IPS-18a (cell line): Measurements from ENCODE around the gene AOX1.
"Not testable (repeated sequence)": the region's sequence is repeated elsewhere in the genome, so short reads cannot be mapped to it uniquely, and the experiment has no call there.

Source experiments
- H3K27ac ChIP-seq: one replicate; pipeline ENCODE4 v1.5.1; 2013; ENCODE audit warnings: low read length
- H3K27me3 ChIP-seq: one replicate; pipeline ENCODE4 v1.6.1; 2013; ENCODE audit warnings: mild to moderate bottlenecking, low read length; ENCODE audit not compliant: control insufficient read depth, insufficient read depth
- H3K36me3 ChIP-seq: one replicate; pipeline ENCODE4 v1.6.1; 2013; ENCODE audit warnings: low read depth, low read length; ENCODE audit not compliant: control insufficient read depth
- H3K4me1 ChIP-seq: one replicate; pipeline ENCODE4 v1.6.1; 2013; ENCODE audit warnings: low read depth, low read length; ENCODE audit not compliant: control insufficient read depth
- H3K4me3 ChIP-seq: one replicate; pipeline ENCODE4 v1.5.1; 2013; ENCODE audit warnings: low read length
- H3K9ac ChIP-seq: one replicate; pipeline ENCODE4 v1.6.1; 2013; ENCODE audit warnings: mild to moderate bottlenecking, low read length, moderate library complexity
- H3K9me3 ChIP-seq: one replicate; pipeline ENCODE4 v1.6.1; 2013; ENCODE audit warnings: low read depth, low read length; ENCODE audit not compliant: control insufficient read depth

AOX1 gene

DNA sequence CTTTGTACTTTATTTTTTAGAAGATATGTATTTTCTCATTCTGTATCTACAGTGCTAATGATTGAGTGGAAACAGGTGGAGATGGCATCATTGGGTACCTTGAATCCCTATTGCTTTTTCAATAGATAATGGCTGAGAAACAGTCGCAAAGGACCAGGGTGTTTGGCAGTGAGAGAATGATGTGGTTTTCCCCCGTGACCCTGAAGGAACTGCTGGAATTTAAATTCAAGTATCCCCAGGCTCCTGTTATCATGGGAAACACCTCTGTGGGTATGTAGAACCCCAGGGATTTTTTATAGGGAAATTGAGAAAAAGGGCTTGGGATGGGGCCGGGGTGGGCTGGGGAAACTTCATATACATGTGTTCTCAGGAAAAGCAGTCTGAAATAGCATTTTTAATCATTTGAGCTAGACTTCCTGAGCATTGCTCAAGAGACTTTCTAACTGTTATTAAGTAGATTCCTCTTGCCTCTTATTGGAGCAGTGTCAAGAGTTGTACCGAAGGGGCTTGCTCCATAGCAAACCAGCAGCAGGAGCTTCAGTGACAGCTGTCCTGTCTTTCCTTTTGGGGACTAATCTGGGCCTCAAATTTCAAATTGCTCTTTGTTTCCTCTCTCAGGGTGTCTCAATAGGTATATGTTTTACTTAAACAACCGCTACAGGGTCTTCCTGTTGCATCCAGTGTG is 18.9 kb downstream of the AOX1 start:
- Histone ChIP-seq H3K4me1 (no peaks in the 10 kb centered on the region), H3K27ac (no peak overlapping the region), H3K36me3 (no peaks in the 10 kb centered on the region), H3K9ac (no peak overlapping the region), H3K27me3 (no peaks in the 10 kb centered on the region), H3K4me3 (no peak overlapping the region), H3K9me3 (no peaks in the 10 kb centered on the region)

DNA sequence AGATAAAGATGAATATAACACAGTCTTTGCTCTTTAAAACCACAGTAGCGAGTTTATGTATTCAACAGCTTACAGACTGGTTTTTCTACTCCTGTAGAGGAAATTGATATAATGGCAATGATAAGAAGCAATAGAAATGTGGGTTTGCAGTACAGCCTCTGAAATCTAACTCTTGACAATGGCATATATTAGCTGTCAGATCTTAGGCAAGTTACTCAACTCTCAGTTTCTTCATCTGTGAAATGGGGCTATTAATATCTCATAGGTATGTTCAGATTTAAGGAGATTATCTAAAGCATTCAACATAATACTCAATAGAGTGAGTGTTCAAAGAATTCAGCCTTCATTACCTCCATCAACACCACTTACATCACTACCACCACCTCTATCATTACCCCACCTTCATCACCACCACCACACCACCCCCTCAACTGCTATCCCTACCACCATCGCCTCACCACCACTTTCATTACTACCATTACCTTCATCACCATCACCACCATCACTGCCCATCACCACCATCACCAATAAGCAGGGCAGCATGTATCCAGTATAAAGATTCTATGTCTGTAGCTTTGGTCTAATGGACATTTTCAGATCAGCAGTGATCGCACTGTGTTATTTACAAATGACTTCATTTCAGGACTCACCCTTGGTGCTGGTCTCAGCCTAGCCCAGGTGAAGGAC is 22.7 kb downstream of the AOX1 start:
- Histone ChIP-seq H3K27me3 (no peaks in the 10 kb centered on the region), H3K9me3 (no peaks in the 10 kb centered on the region), H3K9ac (no peak overlapping the region), H3K27ac (no peak overlapping the region), H3K4me1 (no peaks in the 10 kb centered on the region), H3K4me3 (no peak overlapping the region), H3K36me3 (no peaks in the 10 kb centered on the region)

DNA sequence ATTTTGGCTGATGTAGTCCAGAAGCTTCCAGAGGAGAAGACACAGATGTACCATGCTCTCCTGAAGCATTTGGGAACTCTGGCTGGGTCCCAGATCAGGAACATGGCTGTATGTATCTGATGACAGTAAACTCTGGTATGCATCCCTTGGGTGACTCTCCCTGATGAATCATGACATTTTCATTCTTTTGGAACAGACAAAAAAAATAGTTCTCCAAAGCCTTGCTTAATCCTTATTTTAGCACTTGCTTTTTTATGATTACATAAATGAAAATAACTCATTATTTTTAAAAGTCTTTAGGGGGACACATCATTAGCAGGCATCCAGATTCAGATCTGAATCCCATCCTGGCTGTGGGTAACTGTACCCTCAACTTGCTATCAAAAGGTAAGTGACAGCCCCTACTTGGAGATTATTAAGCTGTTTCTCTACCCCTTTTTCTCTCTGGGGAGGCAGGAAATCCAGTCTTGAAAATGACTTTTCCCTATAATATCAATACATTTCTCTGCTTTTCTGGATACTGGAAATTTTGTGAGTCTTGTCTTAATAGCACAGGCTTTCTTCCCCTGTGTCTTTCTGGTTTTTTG is 23.3 kb downstream of the AOX1 start:
- Histone ChIP-seq H3K36me3 (no peaks in the 10 kb centered on the region), H3K4me3 (no peak overlapping the region), H3K9me3 (no peaks in the 10 kb centered on the region), H3K4me1 (no peaks in the 10 kb centered on the region), H3K9ac (no peak overlapping the region), H3K27me3 (no peaks in the 10 kb centered on the region), H3K27ac (no peak overlapping the region)

DNA sequence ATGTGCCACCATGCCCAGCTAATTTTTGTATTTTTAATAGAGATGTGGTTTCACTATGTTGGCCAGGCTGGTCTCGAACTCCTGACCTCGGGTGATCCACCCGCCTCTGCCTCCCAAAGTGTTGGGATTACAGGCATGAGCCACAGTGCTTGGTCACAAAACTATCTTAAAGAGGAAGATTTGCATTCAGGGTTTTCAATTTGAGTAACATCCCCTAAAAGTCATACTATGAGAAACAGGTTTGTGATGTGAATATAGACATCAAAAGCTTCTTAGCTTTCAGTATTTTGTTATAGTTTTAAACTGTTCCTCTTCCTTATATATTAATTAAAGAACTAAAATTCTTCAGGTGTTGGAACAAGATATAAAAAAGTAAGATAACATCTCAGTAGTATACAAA is 24.4 kb downstream of the AOX1 start:
- H3K9ac ChIP-seq, H3K9me3 ChIP-seq, H3K27ac ChIP-seq, H3K4me1 ChIP-seq, H3K4me3 ChIP-seq, H3K36me3 ChIP-seq, H3K27me3 ChIP-seq: not testable (repeated sequence)

DNA sequence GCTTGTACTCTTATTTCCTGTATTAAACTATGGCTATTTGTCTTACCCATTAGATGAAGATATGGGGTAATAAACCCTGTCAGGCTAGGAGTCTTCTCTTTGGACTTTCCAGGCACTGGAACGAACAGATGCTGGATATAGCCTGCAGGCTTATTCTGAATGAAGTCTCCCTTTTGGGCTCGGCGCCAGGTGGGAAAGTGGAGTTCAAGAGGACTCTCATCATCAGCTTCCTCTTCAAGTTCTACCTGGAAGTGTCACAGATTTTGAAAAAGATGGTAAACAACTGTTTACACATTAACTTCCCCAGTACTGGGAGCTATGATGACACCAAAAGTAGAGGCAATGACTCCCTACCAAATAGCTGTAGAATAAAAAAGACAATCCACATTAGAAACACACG is 27.9 kb downstream of the AOX1 start:
- H3K27me3 ChIP-seq, result no peaks in the 10 kb centered on the region
- H3K27ac ChIP-seq, result no peak overlapping the region
- no peaks in the 10 kb centered on the region for H3K36me3 ChIP-seq
- no peaks in the 10 kb centered on the region for H3K4me1 ChIP-seq
- H3K9ac ChIP-seq, result no peak overlapping the region
- H3K9me3 ChIP-seq, result no peaks in the 10 kb centered on the region
- no peak overlapping the region for H3K4me3 ChIP-seq

DNA sequence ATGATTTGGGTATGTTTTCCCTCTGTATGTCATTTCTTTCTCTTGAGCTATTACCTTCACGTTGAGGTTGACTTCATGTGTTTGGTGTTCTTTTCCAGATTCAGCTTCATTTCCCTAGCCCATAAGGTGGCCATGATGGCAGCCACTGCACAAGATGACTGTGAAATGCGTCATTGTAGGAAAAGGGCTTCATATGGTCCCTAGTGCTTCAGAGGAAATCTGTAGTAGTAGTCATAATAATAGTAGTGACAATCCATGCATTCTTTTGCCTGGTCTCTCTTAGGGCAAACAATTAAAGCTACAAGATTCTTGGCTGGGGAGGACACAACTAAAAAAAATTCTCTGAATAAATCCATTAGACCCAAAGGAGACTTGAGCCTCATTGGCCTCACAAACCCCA is 28.4 kb downstream of the AOX1 start:
- Histone ChIP-seq H3K9ac (no peak overlapping the region), H3K27me3 (no peaks in the 10 kb centered on the region), H3K36me3 (no peaks in the 10 kb centered on the region), H3K27ac (no peak overlapping the region), H3K4me3 (no peak overlapping the region), H3K9me3 (no peaks in the 10 kb centered on the region), H3K4me1 (no peaks in the 10 kb centered on the region)

DNA sequence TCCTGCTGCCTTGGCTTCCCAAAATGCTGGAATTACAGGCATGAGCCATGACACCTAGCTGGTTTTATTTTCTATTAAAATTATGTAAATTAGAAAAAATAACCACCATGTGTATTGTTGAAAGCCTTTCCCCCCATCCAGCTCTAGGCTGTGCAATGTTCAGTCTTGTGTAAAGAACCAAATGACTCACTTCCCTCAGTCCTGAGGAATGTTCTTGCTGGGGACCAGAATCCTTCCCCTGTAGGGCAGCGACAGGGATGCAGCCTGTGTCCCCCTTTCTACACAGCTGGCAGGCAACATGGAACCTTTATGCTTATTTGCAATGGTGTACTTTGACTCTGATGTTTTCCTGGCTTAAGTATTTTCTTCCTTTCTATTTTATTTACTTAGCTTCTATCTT is 29.4 kb downstream of the AOX1 start:
- H3K4me1 ChIP-seq, result no peaks in the 10 kb centered on the region
- no peak overlapping the region for H3K27ac ChIP-seq
- H3K9ac ChIP-seq, result no peak overlapping the region

DNA sequence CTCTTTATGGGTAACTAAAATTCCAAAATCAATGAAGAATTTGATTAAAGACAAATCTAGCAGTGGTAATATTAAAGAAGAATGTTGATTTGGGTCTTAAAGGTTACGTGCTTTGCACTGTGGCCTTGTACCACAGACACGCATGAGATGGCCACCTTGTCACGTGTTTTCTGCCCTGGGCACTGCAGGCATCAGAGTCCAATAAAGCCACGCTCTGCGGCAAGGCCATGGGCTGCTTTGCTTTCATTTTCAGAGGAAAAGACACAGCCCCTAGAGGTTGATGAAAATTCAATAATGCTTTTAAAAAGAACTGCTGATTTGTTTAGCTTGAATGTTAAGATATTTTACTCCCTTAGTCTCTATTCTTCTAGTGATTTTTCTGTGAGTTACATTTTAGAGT is 30.4 kb downstream of the AOX1 start:
- H3K27ac ChIP-seq, result no peak overlapping the region
- no peak overlapping the region for H3K9ac ChIP-seq
- H3K27me3 ChIP-seq, result no peaks in the 10 kb centered on the region
- H3K36me3 ChIP-seq, result no peaks in the 10 kb centered on the region
- H3K4me1 ChIP-seq, result no peaks in the 10 kb centered on the region
- no peak overlapping the region for H3K4me3 ChIP-seq
- no peaks in the 10 kb centered on the region for H3K9me3 ChIP-seq

More for the DNA sequence above, 29.4 kb downstream of the AOX1 start:
- H3K4me3 ChIP-seq, result no peak overlapping the region
- H3K9me3 ChIP-seq, result no peaks in the 10 kb centered on the region
- no peaks in the 10 kb centered on the region for H3K27me3 ChIP-seq
- no peaks in the 10 kb centered on the region for H3K36me3 ChIP-seq

DNA sequence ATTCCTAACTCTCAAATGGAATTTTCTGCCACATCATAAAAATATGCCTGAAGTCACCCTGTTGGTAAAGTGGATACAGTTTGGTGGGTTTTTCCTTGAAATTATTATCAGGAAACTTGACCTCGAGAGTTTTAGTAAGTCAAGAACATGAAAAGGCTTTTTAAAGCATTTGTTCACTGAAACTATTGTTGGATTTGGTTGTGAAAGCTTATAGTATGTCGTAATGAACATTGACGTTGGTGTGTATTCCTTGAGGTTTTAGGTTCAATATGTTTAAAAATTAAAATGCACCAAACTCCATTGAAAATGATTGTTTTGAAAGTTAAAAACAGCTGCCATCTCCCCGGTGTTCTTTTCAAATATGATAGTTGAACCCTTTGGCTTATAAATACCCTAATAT is 30.8 kb downstream of the AOX1 start:
- Histone ChIP-seq H3K36me3 (no peaks in the 10 kb centered on the region), H3K9me3 (no peaks in the 10 kb centered on the region), H3K4me1 (no peaks in the 10 kb centered on the region), H3K27ac (no peak overlapping the region), H3K27me3 (no peaks in the 10 kb centered on the region), H3K4me3 (no peak overlapping the region), H3K9ac (no peak overlapping the region)

DNA sequence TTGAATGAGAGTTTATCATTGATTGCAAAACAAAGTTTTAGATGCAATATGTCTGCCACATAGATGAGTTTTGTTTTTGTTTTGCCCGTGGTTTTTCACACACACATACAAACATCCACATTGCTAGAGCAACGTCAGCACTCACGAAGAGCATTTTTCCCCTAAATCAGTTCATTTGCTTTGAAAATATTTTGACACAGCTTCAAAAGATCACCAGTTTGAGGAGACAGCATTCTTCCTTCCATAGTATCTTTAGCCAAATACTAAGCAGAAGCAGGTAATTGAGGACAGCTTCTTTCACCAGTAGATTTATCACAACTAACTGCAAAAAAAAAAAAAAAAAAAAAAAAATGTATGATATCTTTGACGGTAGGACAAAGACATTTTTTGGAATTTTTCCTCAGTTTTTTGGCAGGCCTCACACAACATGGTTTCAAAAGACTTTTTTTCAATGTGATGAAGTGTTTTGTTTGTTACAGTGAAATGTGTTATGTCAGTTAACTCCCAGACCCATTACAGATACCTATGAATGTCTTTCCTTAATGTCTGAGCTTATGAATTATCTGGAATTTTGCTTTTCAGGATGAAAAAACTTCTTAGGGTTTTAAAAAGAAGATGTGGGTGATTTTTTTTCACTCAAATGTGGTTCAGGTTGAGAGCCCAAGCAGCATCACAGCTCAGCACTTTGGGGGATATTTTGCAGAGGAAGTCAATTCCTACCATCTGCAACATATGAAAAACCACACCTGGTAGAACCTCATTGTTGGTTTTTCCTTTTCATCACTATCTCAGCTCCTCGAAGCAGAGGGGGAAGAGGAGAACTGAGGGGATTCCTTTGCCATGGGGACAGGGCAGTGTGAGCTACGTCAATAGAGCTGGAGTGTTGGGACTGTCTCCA is 31.6 kb downstream of the AOX1 start:
- H3K9ac ChIP-seq, result no peak overlapping the region
- H3K9me3 ChIP-seq, result no peaks in the 10 kb centered on the region
- no peaks in the 10 kb centered on the region for H3K27me3 ChIP-seq
- no peaks in the 10 kb centered on the region for H3K36me3 ChIP-seq
- no peaks in the 10 kb centered on the region for H3K4me1 ChIP-seq
- no peak overlapping the region for H3K4me3 ChIP-seq
- H3K27ac ChIP-seq, result no peak overlapping the region

DNA sequence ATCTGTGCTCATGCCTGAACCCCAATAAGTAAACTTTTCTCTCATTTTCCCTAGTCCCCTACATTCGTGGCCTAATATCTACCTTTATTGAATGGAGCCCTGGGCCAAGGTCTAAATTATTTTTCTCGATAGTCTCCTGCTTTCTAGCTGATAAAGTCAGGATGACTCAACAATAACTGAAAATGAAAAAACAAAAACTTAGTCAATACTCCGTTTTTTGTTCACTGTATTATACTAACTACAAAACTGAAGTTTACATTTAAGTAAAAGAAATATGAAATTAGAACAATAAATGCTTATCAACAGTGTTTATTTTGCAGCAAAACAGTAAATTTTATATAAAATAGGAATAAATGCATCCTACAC is 32.2 kb downstream of the AOX1 start:
- Histone ChIP-seq H3K4me3 (no peak overlapping the region), H3K4me1 (no peaks in the 10 kb centered on the region), H3K27me3 (no peaks in the 10 kb centered on the region), H3K9me3 (no peaks in the 10 kb centered on the region), H3K36me3 (no peaks in the 10 kb centered on the region), H3K27ac (no peak overlapping the region), H3K9ac (no peak overlapping the region)
